Mesendoderm (in vitro differentiated cells): ENCODE data around the gene NRXN3.

Source experiments
- DNase-seq: peaks from one replicate; pipeline ENCODE4 v3.0.0; 2013
- H2AK5ac ChIP-seq: 2 replicates; pipeline ENCODE4 v1.6.1; 2013; ENCODE audit warnings: low read length, inconsistent platforms
- H2BK120ac ChIP-seq: 2 replicates; pipeline ENCODE4 v1.6.1; 2013; ENCODE audit warnings: low read depth, mild to moderate bottlenecking, low read length, moderate library complexity, mixed read lengths
- H2BK15ac ChIP-seq: replicated peaks from 2 replicates; pipeline ENCODE4 v1.6.1; 2013; ENCODE audit warnings: low read depth, mild to moderate bottlenecking, moderate library complexity
- H2BK5ac ChIP-seq: 2 replicates; pipeline ENCODE4 v1.6.1; 2013; ENCODE audit warnings: low read length, inconsistent platforms
- H3K18ac ChIP-seq: 2 replicates; pipeline ENCODE4 v1.6.1; 2013; ENCODE audit warnings: mild to moderate bottlenecking, low read length, mixed read lengths
- H3K23ac ChIP-seq: one replicate; pipeline ENCODE4 v1.6.1; 2013; ENCODE audit warnings: low read length
- H3K27ac ChIP-seq: 2 replicates; pipeline ENCODE4 v1.5.1; 2013; ENCODE audit warnings: low read depth, mild to moderate bottlenecking, inconsistent platforms, low read length, moderate library complexity
- H3K27me3 ChIP-seq: 2 replicates; pipeline ENCODE4 v1.6.1; 2013; ENCODE audit warnings: low read length, control low read depth, mild to moderate bottlenecking, inconsistent platforms; ENCODE audit not compliant: insufficient read depth, poor library complexity
- H3K36me3 ChIP-seq: 2 replicates; pipeline ENCODE4 v1.6.1; 2013; ENCODE audit warnings: low read length, inconsistent platforms; ENCODE audit not compliant: control insufficient read depth, insufficient read depth
- H3K4ac ChIP-seq: one replicate; pipeline ENCODE4 v1.6.1; 2013; ENCODE audit warnings: low read depth, mild to moderate bottlenecking, low read length, moderate library complexity
- H3K4me1 ChIP-seq: 2 replicates; pipeline ENCODE4 v1.6.1; 2013; ENCODE audit warnings: low read depth, low read length, inconsistent platforms; ENCODE audit not compliant: control insufficient read depth
- H3K4me2 ChIP-seq: 2 replicates; pipeline ENCODE4 v1.6.1; 2013; ENCODE audit warnings: low read length
- H3K4me3 ChIP-seq: 2 replicates; pipeline ENCODE4 v1.5.1; 2013; ENCODE audit warnings: mild to moderate bottlenecking, low read length
- H3K56ac ChIP-seq: one replicate; pipeline ENCODE4 v1.6.1; 2013; ENCODE audit warnings: low read length
- H3K79me1 ChIP-seq: 2 replicates; pipeline ENCODE4 v1.6.1; 2013; ENCODE audit warnings: low read length, inconsistent platforms
- H3K79me2 ChIP-seq: 2 replicates; pipeline ENCODE4 v1.6.1; 2013; ENCODE audit warnings: mild to moderate bottlenecking, low read length; ENCODE audit not compliant: control insufficient read depth, insufficient read depth
- H3K9ac ChIP-seq: 2 replicates; pipeline ENCODE4 v1.6.1; 2013; ENCODE audit warnings: low read length, inconsistent platforms
- H4K5ac ChIP-seq: one replicate; pipeline ENCODE4 v1.6.1; 2013; ENCODE audit warnings: low read length
- H4K8ac ChIP-seq: one replicate; pipeline ENCODE4 v1.6.1; 2013; ENCODE audit warnings: low read depth, mild to moderate bottlenecking, control low read depth, low read length, moderate library complexity
- WGBS: extraction: QIAGEN DNeasy Blood & Tissue Kit; methylation state at CpG from one replicate; pipeline ENCODE4 v1.1.7; 2013; ENCODE audit warnings: low lambda C conversion rate, missing lambda C conversion rate; ENCODE audit not compliant: insufficient coverage; ENCODE audit errors: extremely low coverage; 5-methylcytosine and 5-hydroxymethylcytosine counted together

Gene NRXN3

DNA sequence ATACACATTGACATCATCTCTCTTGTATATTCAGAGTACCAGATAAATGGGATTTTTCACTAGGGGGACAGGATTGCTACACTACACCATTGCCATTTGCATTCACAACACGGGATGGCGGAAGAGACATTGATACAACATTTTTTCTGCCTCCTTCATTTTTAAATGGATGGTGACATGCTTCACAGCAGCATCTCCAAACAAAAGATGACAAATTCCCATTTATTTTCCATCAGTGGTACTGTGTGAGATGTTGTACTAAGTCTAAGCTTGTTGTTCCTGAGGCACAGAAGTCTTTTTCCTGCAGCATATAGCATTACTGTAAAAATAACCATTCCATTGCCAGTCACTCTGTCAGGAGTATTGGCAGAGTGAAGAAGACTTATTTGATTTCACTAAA lies 912.7 kb downstream of the NRXN3 start:
- H3K27ac ChIP-seq = no peak overlapping the region

DNA sequence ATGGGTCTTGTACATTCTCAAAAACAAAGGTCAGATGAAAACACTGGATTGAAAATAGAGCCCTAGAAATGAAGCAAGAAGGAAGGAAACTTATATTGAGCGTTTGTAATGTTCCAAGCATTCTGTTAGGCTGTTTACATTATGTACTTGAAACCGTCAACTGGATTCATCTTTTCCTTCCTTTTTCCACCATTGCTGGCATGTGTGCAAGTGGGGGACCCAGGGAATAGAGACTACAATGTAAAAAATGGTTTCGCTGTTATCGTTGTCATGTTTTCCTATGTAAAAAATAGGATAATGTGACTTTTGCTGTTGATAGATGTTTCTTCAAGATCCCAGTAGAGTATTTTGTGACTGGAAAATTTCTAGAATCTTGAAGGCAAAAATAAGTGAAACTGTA lies 913.2 kb downstream of the NRXN3 start:
- H4K8ac ChIP-seq = no peak overlapping the region
- no peak overlapping the region for H2BK120ac ChIP-seq
- no peaks in the 10 kb centered on the region for H3K4me1 ChIP-seq
- no peak overlapping the region for H4K5ac ChIP-seq
- DNase-seq = no peak
- H3K27me3 ChIP-seq = no peaks in the 10 kb centered on the region
- no peaks in the 10 kb centered on the region for H3K79me1 ChIP-seq
- H3K23ac ChIP-seq = no peak overlapping the region
- H2AK5ac ChIP-seq = no peak overlapping the region
- H3K56ac ChIP-seq = no peak overlapping the region
- H3K4me3 ChIP-seq = no peak overlapping the region
- no peaks in the 10 kb centered on the region for H3K79me2 ChIP-seq
- H2BK15ac ChIP-seq = no peak overlapping the region
- no peak overlapping the region for H3K4me2 ChIP-seq
- no CpG with 5 or more reads among the region's 4 CpGs for WGBS
- H3K27ac ChIP-seq = no peak overlapping the region
- H2BK5ac ChIP-seq = no peak overlapping the region
- H3K4ac ChIP-seq = no peak overlapping the region
- H3K36me3 ChIP-seq = no peaks in the 10 kb centered on the region
- no peak overlapping the region for H3K9ac ChIP-seq
- no peak overlapping the region for H3K18ac ChIP-seq

More for the DNA sequence above, 912.7 kb downstream of the NRXN3 start:
- H2AK5ac ChIP-seq = no peak overlapping the region
- H3K18ac ChIP-seq = no peak overlapping the region
- no peak overlapping the region for H3K23ac ChIP-seq
- H3K36me3 ChIP-seq = no peaks in the 10 kb centered on the region
- H3K4me3 ChIP-seq = no peak overlapping the region
- H3K4ac ChIP-seq = no peak overlapping the region
- H3K27me3 ChIP-seq = no peaks in the 10 kb centered on the region
- no peak overlapping the region for H2BK15ac ChIP-seq
- no peak overlapping the region for H2BK120ac ChIP-seq
- no peak overlapping the region for H3K9ac ChIP-seq
- H3K4me1 ChIP-seq = no peaks in the 10 kb centered on the region
- no peak overlapping the region for H2BK5ac ChIP-seq
- no peak for DNase-seq
- no peak overlapping the region for H3K4me2 ChIP-seq
- no peak overlapping the region for H4K5ac ChIP-seq
- no CpG with 5 or more reads among the region's 2 CpGs for WGBS
- no peak overlapping the region for H3K56ac ChIP-seq
- H3K79me1 ChIP-seq = no peaks in the 10 kb centered on the region
- H3K79me2 ChIP-seq = no peaks in the 10 kb centered on the region
- no peak overlapping the region for H4K8ac ChIP-seq

DNA sequence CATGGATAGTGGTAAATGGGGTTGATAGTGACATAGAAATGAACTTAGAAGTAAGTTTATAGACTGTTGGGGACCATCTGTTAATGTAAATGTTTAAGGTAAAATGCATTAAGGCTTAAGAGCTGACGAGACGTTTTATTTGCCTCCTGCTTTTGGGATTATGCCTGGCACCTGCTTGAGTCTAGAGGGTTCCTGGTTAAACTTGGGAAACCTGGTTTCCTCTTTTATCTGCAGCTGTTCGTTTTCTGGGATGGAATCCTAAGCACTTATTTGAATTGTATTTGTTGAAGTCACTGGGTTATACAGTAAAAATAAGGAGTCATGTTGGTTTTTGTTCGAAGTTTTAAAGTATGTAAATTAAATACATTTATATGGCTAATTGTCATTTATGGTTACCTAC lies 914.7 kb downstream of the NRXN3 start:
- H3K18ac ChIP-seq = no peak overlapping the region
- H3K23ac ChIP-seq = no peak overlapping the region
- no peak overlapping the region for H4K5ac ChIP-seq
- H2BK15ac ChIP-seq = no peak overlapping the region
- no peak overlapping the region for H2BK120ac ChIP-seq
- no peak overlapping the region for H2AK5ac ChIP-seq
- H3K79me2 ChIP-seq = no peaks in the 10 kb centered on the region
- no peaks in the 10 kb centered on the region for H3K79me1 ChIP-seq
- H3K9ac ChIP-seq = no peak overlapping the region
- no peaks in the 10 kb centered on the region for H3K4me1 ChIP-seq
- H3K4me3 ChIP-seq = no peak overlapping the region
- H3K27ac ChIP-seq = no peak overlapping the region
- no peak for DNase-seq
- no peak overlapping the region for H3K56ac ChIP-seq
- H2BK5ac ChIP-seq = no peak overlapping the region
- WGBS = 100% methylated on average over 1 of the region's 4 CpGs
- H4K8ac ChIP-seq = no peak overlapping the region
- no peaks in the 10 kb centered on the region for H3K27me3 ChIP-seq
- no peak overlapping the region for H3K4ac ChIP-seq
- no peaks in the 10 kb centered on the region for H3K36me3 ChIP-seq
- H3K4me2 ChIP-seq = no peak overlapping the region

DNA sequence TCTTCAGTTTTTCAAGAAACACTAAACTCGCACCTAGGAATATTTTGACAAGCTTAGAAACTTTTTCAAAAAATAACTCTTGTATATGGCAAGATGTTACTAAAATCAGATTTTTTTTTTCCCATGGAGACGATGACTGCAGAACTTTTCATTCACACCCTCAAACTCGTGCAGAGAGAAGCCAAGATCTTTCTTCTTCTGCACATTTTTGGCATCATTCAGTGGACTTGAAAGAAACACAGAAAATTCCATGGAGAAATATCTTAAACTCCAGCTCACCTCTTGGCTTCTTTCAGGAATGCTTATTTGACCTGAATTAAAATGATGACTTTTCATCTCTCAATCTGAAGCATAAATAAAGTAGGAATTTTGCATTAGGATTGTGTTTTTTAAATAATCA lies 919.4 kb downstream of the NRXN3 start:
- H4K8ac ChIP-seq = no peak overlapping the region
- WGBS = no CpG with 5 or more reads among the region's 3 CpGs
- no peak overlapping the region for H3K4me3 ChIP-seq
- no peak overlapping the region for H2AK5ac ChIP-seq
- H2BK15ac ChIP-seq = no peak overlapping the region
- no peaks in the 10 kb centered on the region for H3K79me2 ChIP-seq
- H3K27ac ChIP-seq = no peak overlapping the region
- H3K79me1 ChIP-seq = no peaks in the 10 kb centered on the region
- H3K27me3 ChIP-seq = no peaks in the 10 kb centered on the region
- no peak overlapping the region for H3K4ac ChIP-seq
- H3K56ac ChIP-seq = no peak overlapping the region
- no peak overlapping the region for H3K18ac ChIP-seq
- no peak overlapping the region for H2BK5ac ChIP-seq
- H3K4me1 ChIP-seq = no peaks in the 10 kb centered on the region
- no peak overlapping the region for H2BK120ac ChIP-seq
- no peak overlapping the region for H3K23ac ChIP-seq
- no peak overlapping the region for H4K5ac ChIP-seq
- H3K9ac ChIP-seq = no peak overlapping the region
- no peak for DNase-seq
- no peaks in the 10 kb centered on the region for H3K36me3 ChIP-seq
- H3K4me2 ChIP-seq = no peak overlapping the region

DNA sequence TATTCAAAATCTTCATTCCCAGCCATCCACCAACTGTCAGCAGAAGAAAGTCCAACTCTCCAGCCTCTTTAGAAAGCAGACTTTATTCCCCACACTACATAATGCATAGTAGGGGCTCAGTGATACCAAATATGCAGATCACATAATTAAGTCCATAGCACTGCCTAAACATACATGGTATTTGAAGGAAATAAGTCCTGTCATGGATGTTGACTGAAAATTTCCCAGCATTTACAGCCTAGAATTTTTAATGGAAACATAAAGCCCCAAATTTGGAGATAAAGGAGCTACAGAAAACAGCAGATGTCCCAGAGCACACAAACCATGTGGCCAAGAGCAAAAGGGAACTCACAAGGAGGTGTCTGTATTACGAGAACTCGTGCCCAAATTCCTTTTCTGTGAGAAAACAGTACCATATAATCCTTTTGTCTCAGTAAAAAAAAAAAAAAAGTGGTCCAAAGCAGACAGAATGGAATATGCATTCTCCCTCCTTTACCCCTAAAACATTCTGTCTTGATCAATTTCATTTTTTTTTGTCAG lies 920.5 kb downstream of the NRXN3 start:
- Histone ChIP-seq H2BK5ac (no peak overlapping the region), H3K4me2 (no peak overlapping the region), H3K79me2 (no peaks in the 10 kb centered on the region), H2BK120ac (no peak overlapping the region), H2BK15ac (no peak overlapping the region), H3K27ac (no peak overlapping the region), H3K4me1 (no peaks in the 10 kb centered on the region), H3K36me3 (no peaks in the 10 kb centered on the region), H3K56ac (no peak overlapping the region), H3K9ac (no peak overlapping the region), H3K79me1 (no peaks in the 10 kb centered on the region), H4K8ac (no peak overlapping the region), H3K4ac (no peak overlapping the region), H3K4me3 (no peak overlapping the region), H3K27me3 (no peaks in the 10 kb centered on the region), H2AK5ac (no peak overlapping the region), H3K23ac (no peak overlapping the region), H3K18ac (no peak overlapping the region), H4K5ac (no peak overlapping the region)
- no CpG with 5 or more reads among the region's 2 CpGs for WGBS
- no peak for DNase-seq

DNA sequence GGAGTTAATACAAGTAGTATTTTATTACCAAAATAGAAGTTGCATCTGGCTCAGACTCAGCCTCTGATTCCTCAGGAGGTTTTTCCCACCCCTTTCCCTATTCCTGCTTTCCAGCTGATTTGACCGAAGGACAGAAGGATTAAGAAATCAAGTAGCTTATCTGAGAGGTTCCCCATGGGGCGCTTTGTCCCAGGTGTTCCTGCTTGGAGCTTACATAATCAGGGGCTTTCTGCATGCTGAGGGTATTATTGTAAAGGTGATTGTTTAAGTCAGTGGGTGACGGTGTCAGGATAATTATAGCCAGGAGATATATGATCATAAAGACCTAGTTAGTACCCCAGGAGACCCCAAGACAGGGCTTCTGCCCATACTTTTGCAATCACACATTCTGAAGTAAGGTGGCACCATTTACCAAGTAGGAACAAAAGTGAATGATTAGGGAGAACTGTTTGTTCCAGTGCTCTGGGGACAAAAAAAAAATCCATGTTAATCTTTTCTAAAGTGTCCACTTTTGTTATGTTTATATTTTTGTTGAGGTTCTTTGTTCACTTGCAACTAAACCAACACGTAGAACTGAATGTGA lies 921.3 kb downstream of the NRXN3 start:
- no peaks in the 10 kb centered on the region for H3K36me3 ChIP-seq
- no peaks in the 10 kb centered on the region for H3K79me2 ChIP-seq
- no peaks in the 10 kb centered on the region for H3K27me3 ChIP-seq
- no peak overlapping the region for H2BK15ac ChIP-seq
- peak; percentile 89 for DNase-seq
- no peak overlapping the region for H3K56ac ChIP-seq
- no peak overlapping the region for H3K23ac ChIP-seq
- no peak overlapping the region for H3K9ac ChIP-seq
- no peak overlapping the region for H4K8ac ChIP-seq
- no peak overlapping the region for H3K18ac ChIP-seq
- no peak overlapping the region for H3K4ac ChIP-seq
- H2AK5ac ChIP-seq = no peak overlapping the region
- H2BK120ac ChIP-seq = no peak overlapping the region
- WGBS = no CpG with 5 or more reads among the region's 4 CpGs
- no peak overlapping the region for H2BK5ac ChIP-seq
- no peak overlapping the region for H3K4me3 ChIP-seq
- H3K27ac ChIP-seq = no peak overlapping the region
- no peak overlapping the region for H3K4me2 ChIP-seq
- no peak overlapping the region for H4K5ac ChIP-seq
- no peaks in the 10 kb centered on the region for H3K4me1 ChIP-seq
- no peaks in the 10 kb centered on the region for H3K79me1 ChIP-seq
